GM12892 (cell line): ENCODE data around the gene BPI.

ENCODE experiments used
- POLR2A ChIP-seq: IDR thresholded peaks from 2 replicates; pipeline ENCODE4 v1.6.1; 2011; ENCODE audit warnings: low read depth, low read length, control low read depth
- POLR2AphosphoS5 ChIP-seq: IDR thresholded peaks from 2 replicates; pipeline ENCODE4 v1.6.1; 2011; ENCODE audit warnings: low read depth, low read length, control low read depth

GRCh38 chr20:38342713-38343310 is 38.9 kb downstream of the BPI start:
- TF ChIP-seq POLR2A (no peak), POLR2AphosphoS5 (no peak)
